GM18508 (cell line): ENCODE measurements around the gene SSTR5.

Experiments
- ATAC-seq: cut with Tn5 transposase; IDR thresholded peaks from one replicate; pipeline ENCODE4 v1.9.1; 2021; ENCODE audit warnings: moderate number of reproducible peaks; ENCODE audit not compliant: insufficient read depth, unreplicated experiment

SSTR5 gene

GRCh38 chr16:1101133-1101532 lies 28.6 kb downstream of the SSTR5 start:
- ATAC-seq = no peak

DNA sequence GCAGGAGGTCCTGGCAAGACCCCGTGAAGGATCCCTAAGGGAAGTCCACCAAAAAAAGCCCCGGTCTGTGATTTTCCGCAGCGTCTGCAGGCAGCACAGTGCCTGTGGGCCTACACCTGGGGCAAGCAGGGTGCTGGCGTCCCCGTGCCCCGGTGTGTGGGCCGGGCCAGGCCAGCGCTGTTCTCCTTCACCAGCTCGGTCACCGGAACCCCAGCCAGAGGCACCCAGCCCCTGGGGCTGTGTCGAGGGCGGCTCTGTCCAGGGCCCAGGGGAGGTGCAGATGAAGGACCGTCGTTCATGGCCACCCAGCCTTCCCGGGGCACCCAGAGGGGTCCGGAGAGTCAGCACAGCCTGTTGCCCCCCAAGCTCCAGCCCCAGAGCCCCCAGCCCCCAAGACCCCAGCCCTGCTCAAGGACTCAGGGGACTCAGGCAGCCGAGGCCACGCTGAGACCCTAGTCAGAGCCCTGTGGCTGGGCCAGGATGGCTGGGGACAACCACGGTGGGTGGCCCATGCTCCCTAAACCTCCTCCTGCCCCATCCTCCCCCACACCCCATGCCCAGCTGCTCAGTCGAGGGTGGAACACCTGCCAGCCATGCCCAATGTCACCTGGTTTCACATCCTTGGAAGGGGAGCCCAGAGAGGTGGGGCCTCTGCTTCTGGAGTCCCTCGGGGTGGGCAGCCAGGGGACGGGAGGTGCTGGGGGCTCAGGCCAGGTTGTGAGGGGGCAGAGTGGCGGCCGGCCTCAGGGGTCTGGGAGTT lies 29.2 kb downstream of the SSTR5 start:
- no peak for ATAC-seq

DNA sequence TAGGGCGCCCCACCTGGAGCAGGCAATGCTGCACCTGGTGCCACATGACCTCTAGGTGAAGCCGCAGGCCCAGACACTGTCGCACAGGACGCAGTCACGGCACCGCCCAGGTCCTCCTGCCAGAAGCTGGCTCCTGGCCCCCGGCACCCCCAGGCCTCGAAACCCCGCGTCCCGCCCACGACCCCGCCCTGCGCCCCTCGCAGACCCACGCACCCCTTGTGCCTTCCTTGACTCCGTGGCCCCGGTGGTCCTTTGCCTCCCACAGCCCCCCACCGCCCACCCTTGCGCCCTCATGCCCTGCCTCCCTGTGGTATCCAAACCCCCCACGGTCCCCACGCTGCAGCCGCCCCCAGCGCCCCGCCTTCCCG lies 29.8 kb downstream of the SSTR5 start:
- no peak for ATAC-seq

DNA sequence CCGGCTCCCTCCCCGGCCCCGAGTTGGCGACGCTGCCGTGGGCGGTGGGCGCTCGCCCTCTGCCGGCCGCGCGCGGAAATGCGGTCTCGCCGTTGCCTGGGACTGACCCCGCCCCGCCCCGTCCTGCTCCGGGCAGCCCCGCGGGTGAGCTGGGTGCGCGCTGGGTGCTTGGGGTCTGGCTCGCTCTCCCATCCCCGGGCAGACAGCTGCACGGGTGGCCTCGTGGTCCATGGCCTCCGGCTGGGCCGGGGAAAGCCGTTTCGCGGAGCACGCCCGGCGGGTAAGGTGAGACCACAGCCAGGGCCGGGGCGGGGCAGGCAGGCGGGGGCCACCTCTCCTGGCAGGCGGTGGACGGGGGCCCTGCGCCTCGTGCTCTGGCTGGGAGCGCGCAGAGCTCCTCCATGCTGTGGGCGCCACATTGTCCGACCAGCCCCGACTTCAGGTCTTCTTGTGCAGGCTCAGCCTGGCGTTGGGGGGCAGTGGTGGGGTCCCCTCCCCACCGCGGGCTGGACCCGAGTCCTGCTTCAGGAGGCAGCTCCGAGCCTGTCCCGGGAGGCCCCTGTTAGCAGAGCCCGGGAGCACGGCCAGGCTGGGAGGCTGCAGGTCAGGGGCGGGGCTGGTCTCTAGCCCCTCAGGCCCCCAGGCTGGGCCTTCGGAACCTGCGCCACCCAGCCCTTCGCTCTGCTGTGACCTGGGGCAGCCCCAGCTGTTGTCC lies 30.5 kb downstream of the SSTR5 start:
- ATAC-seq = no peak

DNA sequence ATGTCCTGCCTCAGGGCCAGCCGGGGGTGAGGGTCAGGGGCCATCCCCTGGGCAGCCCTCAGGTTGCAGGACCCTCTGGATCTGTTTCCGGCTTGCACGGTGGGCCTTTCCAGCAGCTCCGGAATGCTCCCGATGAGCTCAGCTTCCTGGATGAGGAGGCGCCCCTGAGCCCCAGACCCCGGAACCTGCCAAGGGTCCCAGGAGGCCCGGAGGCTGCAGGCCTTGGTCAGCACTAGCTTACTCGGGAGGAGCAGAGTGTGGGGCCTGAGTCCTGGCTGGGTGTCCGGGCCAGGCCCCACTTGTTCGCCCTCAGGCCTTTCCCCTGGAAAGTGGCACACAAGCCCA lies 31.1 kb downstream of the SSTR5 start:
- no peak for ATAC-seq

- ATAC-seq = no peak
These were observed 33.5 kb downstream of the SSTR5 start for GRCh38 chr16:1105888-1106620.

DNA sequence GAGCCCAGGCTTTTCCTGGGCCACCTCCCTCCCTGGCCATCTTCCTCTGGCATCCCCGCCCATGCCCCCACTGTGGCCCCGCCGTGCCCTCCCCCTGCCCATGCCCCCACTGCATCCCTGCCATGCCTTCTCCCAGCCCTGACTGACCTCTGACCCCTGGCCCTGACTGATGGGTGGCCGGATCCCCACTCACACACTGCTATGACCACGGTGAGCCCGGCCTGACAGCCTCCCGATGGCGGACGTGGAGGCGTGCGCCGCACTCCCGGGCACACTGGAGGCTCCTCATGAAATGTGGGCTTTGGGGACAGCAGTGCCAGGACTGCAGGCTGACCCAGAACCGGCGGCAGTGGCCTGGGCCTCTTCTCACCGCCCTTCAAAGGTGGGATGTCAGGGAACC lies 34.1 kb downstream of the SSTR5 start:
- no peak for ATAC-seq

GRCh38 chr16:1107141-1107540 lies 34.6 kb downstream of the SSTR5 start:
- ATAC-seq = no peak

DNA sequence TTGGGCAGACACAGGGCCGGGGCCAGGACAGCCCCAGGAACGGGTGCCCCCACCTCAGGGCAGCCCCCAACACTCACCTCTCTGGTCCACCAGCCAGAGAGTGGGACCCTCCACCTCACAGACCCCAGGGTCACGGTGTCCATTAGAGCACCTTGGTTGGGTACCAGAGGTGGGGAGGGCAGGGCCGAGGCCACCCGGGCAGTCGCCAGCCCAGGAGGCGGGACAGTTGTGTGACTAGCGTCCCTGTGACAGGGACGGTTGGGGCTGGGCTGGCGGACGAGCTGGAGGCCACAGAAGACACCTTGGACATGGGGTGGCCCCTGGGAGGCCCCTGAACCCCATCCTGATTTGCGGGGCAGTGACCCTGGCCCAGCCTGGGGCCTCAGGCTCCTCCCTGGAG lies 35.2 kb downstream of the SSTR5 start:
- ATAC-seq = no peak

- ATAC-seq = no peak
These were observed 36.0 kb downstream of the SSTR5 start for GRCh38 chr16:1108299-1109252.

- ATAC-seq = no peak
These were observed 37.1 kb downstream of the SSTR5 start for GRCh38 chr16:1109648-1110047.

DNA sequence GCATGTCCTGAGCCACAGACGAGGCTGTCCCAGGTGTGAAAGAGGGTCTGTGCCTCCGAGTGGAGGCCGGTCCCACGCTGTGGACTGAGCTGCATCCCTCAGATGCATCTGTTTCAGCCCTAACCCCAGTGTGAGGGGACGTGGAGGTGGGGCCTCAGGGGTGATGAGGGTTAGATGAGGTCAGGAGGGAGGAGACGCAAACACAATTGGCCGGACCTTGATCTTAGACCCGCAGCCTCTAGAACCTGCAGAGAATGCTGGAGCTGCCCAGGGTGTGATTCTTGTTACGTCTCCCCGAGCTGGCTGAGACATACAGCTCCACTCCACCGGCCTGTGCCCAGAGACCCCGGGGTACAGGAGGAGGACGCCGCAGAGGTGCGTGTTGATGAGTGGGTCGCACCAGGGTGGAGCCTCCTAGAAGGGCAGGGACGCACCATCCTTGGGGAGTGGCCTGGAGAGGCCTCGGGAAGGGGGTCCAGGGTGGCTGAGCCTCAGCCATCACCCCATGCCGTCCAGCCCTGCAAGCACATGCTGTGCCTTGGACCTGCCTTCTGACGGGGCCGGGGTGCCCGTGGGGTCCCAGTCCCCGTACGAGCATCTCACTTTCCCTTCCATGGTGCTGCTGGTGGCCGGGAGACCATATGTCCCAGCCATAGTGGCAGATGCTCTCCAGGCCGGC lies 40.1 kb downstream of the SSTR5 start:
- ATAC-seq = no peak

DNA sequence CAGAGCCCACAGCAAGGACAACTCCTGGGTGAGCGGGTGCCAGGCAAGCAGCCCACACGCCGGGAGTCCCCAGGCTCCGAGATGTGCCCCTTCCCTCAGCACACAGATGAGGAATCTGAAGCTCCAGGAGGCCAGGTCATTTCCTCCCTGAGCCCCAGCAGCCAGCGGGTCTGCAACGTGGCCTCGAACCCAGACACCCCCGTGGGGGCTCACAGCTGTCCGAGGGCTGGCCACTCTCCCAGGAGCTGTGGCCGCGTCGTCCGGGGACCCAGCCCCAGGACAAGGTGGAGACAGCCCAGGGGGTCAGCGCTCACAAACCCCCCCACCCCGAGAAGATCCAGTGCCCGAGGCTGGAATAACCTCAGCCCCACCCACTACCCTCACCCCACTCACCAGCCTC lies 40.9 kb downstream of the SSTR5 start:
- ATAC-seq = no peak

GRCh38 chr16:1113889-1114526 lies 41.5 kb downstream of the SSTR5 start:
- no peak for ATAC-seq

- ATAC-seq = no peak
These were observed 44.1 kb downstream of the SSTR5 start for GRCh38 chr16:1116693-1117077.

GRCh38 chr16:1117176-1117900 lies 44.8 kb downstream of the SSTR5 start:
- ATAC-seq = no peak

DNA sequence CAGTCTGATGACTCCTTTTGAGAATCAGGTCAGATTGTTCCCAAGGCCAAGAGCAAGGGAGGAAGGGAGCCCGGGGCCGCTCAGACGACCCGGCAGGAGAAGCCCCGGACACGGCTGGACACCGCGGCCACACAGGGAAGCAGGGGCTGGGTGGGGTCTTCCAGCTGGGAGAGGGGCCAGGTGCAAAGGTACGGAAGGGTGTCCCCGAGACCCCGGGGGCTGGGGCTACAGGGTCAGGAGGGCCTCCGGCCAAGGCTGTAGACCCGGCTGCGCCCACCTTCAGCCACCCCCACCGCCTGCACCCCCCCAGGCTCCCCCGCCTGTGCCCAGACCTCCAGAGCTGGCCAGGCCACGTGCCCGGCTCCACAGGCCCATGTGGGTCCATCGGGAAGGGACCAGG lies 45.4 kb downstream of the SSTR5 start:
- ATAC-seq = no peak

GRCh38 chr16:1119129-1119528 lies 46.6 kb downstream of the SSTR5 start:
- ATAC-seq = no peak
